PFSK-1 (cell line): Measurements from ENCODE around the gene NEMP1.

ENCODE experiments used
- FOXP2 ChIP-seq: optimal IDR thresholded peaks from 2 replicates; pipeline ENCODE3; 2011; ENCODE audit warnings: borderline replicate concordance, control low read depth, inconsistent platforms; ENCODE audit not compliant: insufficient read depth; ENCODE audit errors: extremely low read length, extremely low read depth
- POLR2AphosphoS5 ChIP-seq: IDR thresholded peaks from 2 replicates; pipeline ENCODE4 v1.6.1; 2012; ENCODE audit warnings: low read depth, mild to moderate bottlenecking, control low read depth, low read length, moderate library complexity
- REST ChIP-seq, 2 experiments: IDR thresholded peaks; 2 replicates each; pipeline versions ENCODE4 v1.6.1 to v1.8.0; 2011 to 2012; ENCODE audit warnings: low read depth in 2 of 2, low read length in 2 of 2, control low read depth in 1 of 2, inconsistent platforms in 1 of 2, mild to moderate bottlenecking in 1 of 2, moderate library complexity in 1 of 2; ENCODE audit not compliant: insufficient read depth in 1 of 2
- SIN3A ChIP-seq: IDR thresholded peaks from 2 replicates; pipeline ENCODE4 v1.6.1; 2012; ENCODE audit warnings: mild to moderate bottlenecking, low read length, moderate library complexity, borderline replicate concordance; ENCODE audit not compliant: insufficient read depth
- TAF1 ChIP-seq: IDR thresholded peaks from 2 replicates; pipeline ENCODE4 v1.6.1; 2012; ENCODE audit warnings: low read length, control low read depth, borderline replicate concordance; ENCODE audit not compliant: insufficient read depth

Gene NEMP1

GRCh38 chr12:57098546-57098945, 20.0 kb upstream of the NEMP1 start:
- no peak for TF ChIP-seq TAF1
- TF ChIP-seq SIN3A = no peak
- TF ChIP-seq POLR2AphosphoS5 = no peak
- no peak for TF ChIP-seq FOXP2
- TF ChIP-seq REST (IDR thresholded peaks at IDR 0.05; ENCODE audit: insufficient read depth in 1 of 2, low read depth in 2 of 2, low read length in 2 of 2) = no peak

- no peak for TF ChIP-seq SIN3A
Measured at GRCh38 chr12:57097554-57097835, 18.9 kb upstream of the NEMP1 start.

- TF ChIP-seq REST (IDR thresholded peaks at IDR 0.05; ENCODE audit: insufficient read depth in 1 of 2, low read depth in 2 of 2, low read length in 2 of 2) (no peak), POLR2AphosphoS5 (no peak), TAF1 (no peak), FOXP2 (no peak), SIN3A (no peak)
Measured at GRCh38 chr12:57096748-57097553, 18.4 kb upstream of the NEMP1 start.

GRCh38 chr12:57096099-57096572, 17.5 kb upstream of the NEMP1 start:
- TF ChIP-seq REST (IDR thresholded peaks at IDR 0.05; ENCODE audit: insufficient read depth in 1 of 2, low read depth in 2 of 2, low read length in 2 of 2) (no peak), FOXP2 (no peak), TAF1 (no peak), POLR2AphosphoS5 (no peak), SIN3A (no peak)

GRCh38 chr12:57095440-57095839, 16.8 kb upstream of the NEMP1 start:
- TF ChIP-seq POLR2AphosphoS5 = no peak

GRCh38 chr12:57094208-57095160, 15.9 kb upstream of the NEMP1 start:
- TF ChIP-seq SIN3A = no peak; the same call in 1 of the 2 replicates
- TF ChIP-seq FOXP2 = no peak
- TF ChIP-seq TAF1 = no peak
- TF ChIP-seq POLR2AphosphoS5 = peak; percentile 73; the same call in 1 of the 2 replicates
- TF ChIP-seq REST (IDR thresholded peaks at IDR 0.05; ENCODE audit: insufficient read depth in 1 of 2, low read depth in 2 of 2, low read length in 2 of 2) = no peak
